ENCODE measurements around the gene RRBP1. TPM values are rescaled to one million over a fixed set of nuclear protein-coding genes. Genes with fewer than 3 reads are reported as not detected.
A peak's percentile ranks its signal among the peaks of the same experiment; 100 is the strongest.

RRBP1 gene
- total RNA-seq, 6 experiments from 2014 or later = 121 to 274 (median 193) TPM

GRCh38 chr20:17648791-17649730 lies 33.0 kb downstream of the RRBP1 start:
- TF ChIP-seq POLR2A (IDR thresholded peaks at IDR 0.05) = no peak
- TF ChIP-seq CTCF (IDR thresholded peaks at IDR 0.05) = peak; percentile 27 to 61 (median 43)
- peak; percentile 54 to 74 (median 66) for ATAC-seq
- Histone ChIP-seq H3K27me3 (no peaks in the 10 kb centered on the region), H3K9me3 (no peaks in the 10 kb centered on the region), H3K4me1 (peaks cover 0 to 81% (median 44%) of the 10 kb centered on the region in 4 donors), H3K36me3 (peaks cover 0 to 5% (median 0%) of the 10 kb centered on the region in 4 donors), H3K27ac (peak overlapping the region in 1 of 3 donors; percentile 46), H3K4me3 (no peak overlapping the region)
- intact Hi-C loops (cut with DNase I) = no loop called here
- 24% methylated on average over 16 of the region's 20 CpGs for WGBS (ENCODE audit: insufficient coverage, low coverage, low lambda C conversion rate, missing lambda C conversion rate)
- DNase-seq = peak in 2 of 3 donors; percentile 66 to 74

- ATAC-seq = peak; percentile 36 to 60 (median 54)
- TF ChIP-seq POLR2A (IDR thresholded peaks at IDR 0.05) = no peak
- no peak for TF ChIP-seq CTCF (IDR thresholded peaks at IDR 0.05)
- peaks cover 0 to 88% (median 46%) of the 10 kb centered on the region in 4 donors for H3K4me1 ChIP-seq
- H3K36me3 ChIP-seq = peaks cover 0 to 5% (median 0%) of the 10 kb centered on the region in 4 donors
- no peaks in the 10 kb centered on the region for H3K9me3 ChIP-seq
- DNase-seq = peak in 2 of 3 donors; percentile 55 to 71
- no peak overlapping the region for H3K4me3 ChIP-seq
- WGBS (ENCODE audit: insufficient coverage, low coverage, low lambda C conversion rate, missing lambda C conversion rate) = 46% methylated on average over 5 of the region's 10 CpGs
- no peaks in the 10 kb centered on the region for H3K27me3 ChIP-seq
- intact Hi-C loops (cut with DNase I) = no loop called here
- H3K27ac ChIP-seq = peak overlapping the region in 1 of 3 donors; percentile 46
Observed at GRCh38 chr20:17648315-17648646, 33.8 kb downstream of the RRBP1 start.

GRCh38 chr20:17647391-17648314 lies 34.4 kb downstream of the RRBP1 start:
- Histone ChIP-seq H3K4me3 (no peak overlapping the region), H3K4me1 (peaks cover 0 to 93% (median 48%) of the 10 kb centered on the region in 4 donors), H3K9me3 (no peaks in the 10 kb centered on the region), H3K27ac (peak overlapping the region in 1 of 3 donors; percentile 46), H3K27me3 (no peaks in the 10 kb centered on the region), H3K36me3 (peaks cover 0 to 5% (median 0%) of the 10 kb centered on the region in 4 donors)
- no peak for ATAC-seq
- WGBS (ENCODE audit: insufficient coverage, low coverage, low lambda C conversion rate, missing lambda C conversion rate) = 69% methylated on average over 7 of the region's 20 CpGs
- DNase-seq = peak in 2 of 3 donors; percentile 40 to 41
- intact Hi-C loops (cut with DNase I) = no loop called here
- TF ChIP-seq CTCF (IDR thresholded peaks at IDR 0.05) = no peak
- TF ChIP-seq POLR2A (IDR thresholded peaks at IDR 0.05) = no peak

GRCh38 chr20:17646961-17647301 lies 35.1 kb downstream of the RRBP1 start:
- H3K4me1 ChIP-seq = peaks cover 0 to 91% (median 49%) of the 10 kb centered on the region in 4 donors
- intact Hi-C loops (cut with DNase I) = no loop called here
- ATAC-seq = no peak

More at GRCh38 chr20:17646961-17647301, 35.1 kb downstream of the RRBP1 start:
- Histone ChIP-seq H3K36me3 (peaks cover 0 to 5% (median 3%) of the 10 kb centered on the region in 4 donors), H3K27me3 (no peaks in the 10 kb centered on the region), H3K9me3 (no peaks in the 10 kb centered on the region), H3K4me3 (no peak overlapping the region), H3K27ac (no peak overlapping the region)
- no peak for TF ChIP-seq CTCF (IDR thresholded peaks at IDR 0.05)
- TF ChIP-seq POLR2A (IDR thresholded peaks at IDR 0.05) = no peak
- 100% methylated on average over 1 of the region's 5 CpGs for WGBS (ENCODE audit: insufficient coverage, low coverage, low lambda C conversion rate, missing lambda C conversion rate)
- peak in 2 of 3 donors; percentile 34 to 37 for DNase-seq
